GM18498 (cell line): Measurements from ENCODE around the gene CYTH1.

Experiments used
- ATAC-seq: cut with Tn5 transposase; IDR thresholded peaks from one replicate; pipeline ENCODE4 v1.9.1; 2021; ENCODE audit warnings: mild to moderate bottlenecking, moderate library complexity; ENCODE audit not compliant: unreplicated experiment

CYTH1 gene

DNA sequence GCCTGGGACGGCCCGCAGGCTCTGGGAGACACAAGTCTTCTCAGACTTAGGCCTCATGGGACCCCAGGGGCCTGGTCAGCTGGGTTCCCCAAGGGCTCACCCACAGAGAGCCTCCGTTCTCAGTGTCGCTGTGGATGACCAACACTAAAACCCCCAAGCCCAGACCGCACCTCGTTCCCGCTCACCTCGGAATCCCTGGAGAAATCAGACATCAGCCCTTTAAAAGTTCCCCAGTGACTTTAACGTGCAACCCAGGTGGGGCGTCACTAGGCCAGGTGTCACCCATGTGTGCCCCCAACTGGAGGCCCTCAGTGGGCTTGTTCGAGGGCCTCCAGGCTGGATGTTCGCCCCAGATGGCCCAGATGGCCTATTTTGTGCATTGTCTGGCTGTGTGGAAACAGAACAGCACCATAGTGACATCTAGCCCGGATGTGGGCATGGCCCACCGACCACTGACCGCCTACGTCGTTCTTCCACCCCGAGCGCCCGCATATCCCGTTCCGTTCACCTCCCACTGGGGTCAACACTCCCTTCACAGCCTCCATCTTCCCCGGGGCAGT lies 152.6 kb downstream of the CYTH1 start:
- ATAC-seq: no peak

GRCh38 chr17:78628547-78629435 lies 153.3 kb downstream of the CYTH1 start:
- ATAC-seq: no peak

GRCh38 chr17:78624324-78625151 lies 157.5 kb downstream of the CYTH1 start:
- ATAC-seq: no peak
